IPS-11a (cell line): ENCODE data around the gene RGMB.

Experiments
- H3K4me3 ChIP-seq: one replicate; pipeline ENCODE4 v1.5.1; 2013; ENCODE audit warnings: low read depth, low read length, control low read depth

Gene RGMB

DNA sequence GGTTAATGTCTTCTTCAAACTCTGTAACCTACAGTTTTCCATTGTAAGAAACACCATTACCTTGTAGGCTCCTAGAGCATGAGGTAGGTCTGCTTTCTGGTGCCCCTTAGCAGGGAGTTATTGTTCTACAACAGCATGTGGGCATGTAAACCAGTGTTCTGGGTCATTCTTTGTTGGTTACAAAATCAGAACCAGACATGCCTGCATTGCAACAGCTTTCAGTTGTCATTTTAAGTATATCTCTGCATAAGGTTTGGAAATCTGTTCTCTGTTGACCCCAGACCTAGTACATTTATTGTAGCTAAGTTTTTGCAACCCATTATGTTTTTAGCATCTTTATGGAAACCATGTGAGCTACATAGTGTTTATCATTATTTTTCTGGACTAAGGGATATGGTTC is 10.9 kb downstream of the RGMB start:
- no peak overlapping the region for H3K4me3 ChIP-seq

DNA sequence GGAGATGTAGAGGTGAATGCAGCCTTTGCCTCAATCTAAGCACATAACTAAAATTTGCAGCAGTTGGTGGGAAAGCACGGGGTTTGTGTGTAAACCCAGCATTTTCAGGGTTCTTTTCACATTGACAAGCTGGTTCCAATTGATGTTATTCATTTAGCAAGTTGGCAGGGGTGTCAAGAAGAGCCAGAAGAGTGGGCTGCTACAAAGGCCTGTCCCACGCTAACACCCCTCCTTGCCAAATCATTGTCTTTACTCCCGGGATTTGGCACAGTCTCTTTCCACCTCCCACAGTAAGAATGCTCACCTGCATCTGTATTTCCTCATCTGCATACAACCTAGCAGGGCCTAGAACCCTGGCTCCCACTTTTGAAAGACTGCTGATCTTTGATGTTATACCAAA is 11.8 kb downstream of the RGMB start:
- H3K4me3 ChIP-seq, result no peak overlapping the region

DNA sequence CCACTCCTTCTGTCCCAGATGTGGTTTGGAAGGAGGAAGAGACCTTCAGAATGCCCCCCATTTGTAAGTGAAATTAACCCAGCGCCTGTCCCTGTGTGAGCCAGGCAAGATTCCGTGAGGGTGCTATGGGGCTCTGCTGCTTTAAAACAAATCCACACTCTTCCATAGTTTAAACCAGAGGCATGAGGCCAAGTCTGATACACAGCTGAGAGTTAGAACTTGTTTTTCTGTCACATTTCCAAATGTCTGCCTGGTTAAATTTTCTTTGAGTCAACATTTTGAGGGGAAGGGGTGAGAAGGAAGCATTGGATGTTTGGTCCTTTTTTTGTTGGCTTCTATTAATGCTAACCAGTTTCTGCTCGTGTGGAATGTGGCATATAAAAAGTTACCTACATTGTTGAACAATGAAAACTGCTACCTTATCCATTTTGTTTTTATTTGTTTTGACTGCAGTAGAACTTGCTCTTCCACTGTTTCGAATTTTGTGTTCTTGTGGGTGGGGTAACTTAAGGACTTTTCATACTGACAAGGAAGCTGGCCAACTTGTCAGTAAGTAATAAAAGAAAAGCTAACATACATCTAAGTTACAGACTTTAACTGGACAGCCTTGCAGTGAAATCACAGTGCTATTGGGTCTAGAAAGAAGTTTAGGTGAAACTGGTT is 12.9 kb downstream of the RGMB start:
- H3K4me3 ChIP-seq, result no peak overlapping the region

- H3K4me3 ChIP-seq, result no peak overlapping the region
Observed at GRCh38 chr5:98787131-98787719, 13.8 kb downstream of the RGMB start.

GRCh38 chr5:98789029-98789428 is 15.6 kb downstream of the RGMB start:
- H3K4me3 ChIP-seq, result no peak overlapping the region

DNA sequence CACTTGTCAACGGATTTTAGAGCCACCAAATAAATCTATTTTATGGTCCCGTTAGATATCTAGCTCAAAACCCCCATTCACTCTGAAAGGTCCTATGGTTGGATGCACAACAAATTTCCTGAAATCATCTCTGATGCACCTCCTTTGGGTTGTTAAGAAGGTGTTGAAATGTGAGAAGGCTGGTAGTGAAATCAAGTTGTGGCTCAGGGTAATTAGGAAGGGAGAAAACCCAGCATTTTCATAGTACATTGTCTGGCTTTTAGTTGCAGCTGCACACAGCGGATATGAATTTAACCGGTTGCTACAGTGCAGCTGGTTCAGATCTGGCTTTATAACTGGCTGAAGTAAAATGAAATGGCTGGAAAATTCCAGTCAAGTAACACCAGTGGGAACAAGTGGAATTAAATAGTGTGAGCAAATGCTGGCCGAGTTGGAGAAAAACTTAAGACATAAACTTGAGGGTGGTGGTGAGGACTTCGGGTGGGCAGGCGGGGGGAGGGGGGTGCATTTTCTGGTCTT is 17.6 kb downstream of the RGMB start:
- H3K4me3 ChIP-seq, result no peak overlapping the region

- H3K4me3 ChIP-seq, result no peak overlapping the region
Observed at GRCh38 chr5:98791898-98792580, 18.6 kb downstream of the RGMB start.

GRCh38 chr5:98793223-98793622 is 19.8 kb downstream of the RGMB start:
- H3K4me3 ChIP-seq, result no peak overlapping the region

DNA sequence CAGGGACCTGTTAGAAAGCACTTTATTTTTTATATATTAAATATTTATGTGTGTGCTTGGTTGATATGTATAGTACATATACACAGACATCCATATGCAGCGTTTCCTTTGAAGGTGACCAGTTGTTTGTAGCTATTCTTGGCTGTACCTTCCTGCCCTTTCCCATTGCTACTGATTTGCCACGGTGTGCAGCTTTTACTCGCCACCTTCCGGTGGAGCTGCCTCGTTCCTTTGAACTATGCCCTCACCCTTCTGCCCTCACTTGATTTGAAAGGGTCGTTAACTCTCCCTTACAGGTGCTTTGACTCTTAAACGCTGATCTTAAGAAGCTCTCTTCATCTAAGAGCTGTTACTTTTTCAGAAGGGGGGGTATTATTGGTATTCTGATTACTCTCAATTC is 20.5 kb downstream of the RGMB start:
- H3K4me3 ChIP-seq, result no peak overlapping the region

DNA sequence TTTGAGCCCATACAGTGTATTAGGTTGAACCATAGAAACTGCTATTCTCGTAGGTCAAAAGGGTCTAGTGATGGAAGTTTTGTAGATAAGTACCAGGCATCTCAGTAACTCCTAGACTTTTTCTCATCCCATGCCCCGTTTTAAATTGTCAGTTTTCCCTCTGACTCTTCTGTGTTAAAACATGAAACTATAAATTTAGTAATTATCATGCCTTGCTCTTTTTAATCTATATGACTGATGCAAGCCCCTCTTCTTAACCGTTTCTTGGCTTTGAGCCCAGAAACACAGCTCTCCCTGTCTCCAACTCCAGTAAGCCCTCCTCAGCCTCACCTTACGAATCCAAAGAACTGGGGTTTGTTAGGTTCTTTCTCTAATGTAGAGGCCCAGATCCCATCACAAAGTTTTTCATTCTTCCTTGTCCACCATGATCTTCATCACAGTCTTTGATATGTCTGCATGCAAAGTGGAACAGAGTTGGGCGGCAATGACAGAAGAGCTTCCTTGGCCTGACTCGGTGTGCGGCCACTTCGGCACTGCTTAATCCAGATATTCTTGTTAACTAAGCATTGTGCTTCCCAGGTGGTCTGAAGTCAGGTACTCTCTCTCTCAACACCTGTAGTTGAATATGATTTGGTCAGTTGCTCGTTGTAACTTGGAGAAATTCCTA is 21.1 kb downstream of the RGMB start:
- H3K4me3 ChIP-seq, result no peak overlapping the region

- H3K4me3 ChIP-seq, result no peak overlapping the region
Observed at GRCh38 chr5:98795243-98795642, 21.8 kb downstream of the RGMB start.

DNA sequence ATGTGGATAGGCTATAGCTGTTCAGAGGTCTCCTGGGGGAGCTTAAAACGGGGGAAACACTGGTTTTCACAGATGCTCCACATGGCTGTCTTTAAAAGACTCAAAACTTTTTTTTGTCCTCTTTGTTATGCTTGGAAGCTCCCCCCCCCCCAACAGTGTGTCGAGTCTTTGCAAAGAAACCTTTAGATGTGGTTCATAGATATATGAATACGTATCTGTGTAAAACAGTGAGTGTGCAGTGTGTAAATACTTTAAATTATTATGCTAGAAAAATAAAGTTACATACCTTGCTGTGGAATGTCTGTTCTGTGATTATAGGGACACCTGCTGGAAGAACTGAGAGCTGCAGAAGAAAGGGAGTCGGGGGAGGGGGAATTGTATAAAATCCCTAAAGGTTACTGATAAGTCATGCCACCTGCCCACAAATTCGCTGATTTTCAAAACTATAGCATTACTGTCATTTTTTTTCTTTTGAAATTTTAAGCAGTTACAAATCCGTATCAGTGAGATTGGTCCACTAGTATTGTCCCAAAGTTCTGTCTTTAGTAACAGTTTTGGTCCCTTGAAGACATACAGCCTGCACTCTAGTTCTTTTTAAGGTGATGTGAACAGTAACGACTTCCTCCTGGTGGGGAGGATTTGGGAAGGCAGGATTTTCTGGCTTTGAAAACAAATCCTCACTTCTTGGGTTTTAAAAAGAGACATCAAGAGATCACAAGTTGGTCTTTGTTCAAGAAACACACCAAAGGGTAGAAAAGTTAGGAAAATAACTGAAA is 22.9 kb downstream of the RGMB start:
- no peak overlapping the region for H3K4me3 ChIP-seq

- H3K4me3 ChIP-seq, result no peak overlapping the region
Observed at GRCh38 chr5:98798371-98798770, 24.9 kb downstream of the RGMB start.

- no peak overlapping the region for H3K4me3 ChIP-seq
Observed at GRCh38 chr5:98798847-98799246, 25.4 kb downstream of the RGMB start.

GRCh38 chr5:98804066-98804465 is 30.6 kb downstream of the RGMB start:
- no peak overlapping the region for H3K4me3 ChIP-seq

GRCh38 chr5:98805070-98805469 is 31.6 kb downstream of the RGMB start:
- no peak overlapping the region for H3K4me3 ChIP-seq

DNA sequence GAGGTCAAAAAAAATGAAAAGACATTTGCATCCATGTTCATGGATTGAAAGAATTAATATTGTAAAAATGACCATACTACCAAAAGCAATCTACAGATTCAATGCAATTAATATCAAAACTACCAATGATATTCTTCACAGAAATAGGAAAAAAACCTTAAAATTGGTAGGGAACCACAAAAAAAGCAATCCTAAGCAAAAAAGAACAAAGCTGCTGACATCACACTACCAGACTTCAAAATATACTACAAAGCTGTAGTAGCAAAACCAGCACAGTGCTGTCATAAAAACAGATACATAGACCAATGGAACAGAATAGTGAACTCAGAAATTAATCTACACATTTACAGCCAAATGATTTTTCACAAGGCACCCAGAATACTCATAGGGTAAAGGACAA is 34.3 kb downstream of the RGMB start:
- H3K4me3 ChIP-seq, result no peak overlapping the region

- no peak overlapping the region for H3K4me3 ChIP-seq
Observed at GRCh38 chr5:98810206-98810605, 36.7 kb downstream of the RGMB start.

DNA sequence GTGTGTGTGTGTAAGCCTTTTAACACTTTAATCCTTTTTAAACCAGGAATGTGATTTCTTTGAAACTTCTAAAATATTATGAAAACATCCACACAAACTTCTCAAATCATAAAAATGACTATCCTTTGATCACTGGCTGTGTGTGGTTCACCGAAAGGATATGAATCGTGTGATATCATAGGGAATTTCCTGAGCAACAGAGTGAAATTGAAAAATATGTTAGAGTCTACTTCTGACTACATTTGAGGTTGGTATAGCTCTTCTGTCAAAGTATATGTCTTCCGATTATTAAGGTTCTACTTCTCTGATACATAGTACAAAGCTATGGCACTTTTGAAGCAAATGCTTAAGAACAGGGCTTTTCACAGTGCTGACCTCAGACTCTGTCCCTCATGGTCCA is 40.3 kb downstream of the RGMB start:
- no peak overlapping the region for H3K4me3 ChIP-seq

GRCh38 chr5:98816582-98817222 is 43.2 kb downstream of the RGMB start:
- no peak overlapping the region for H3K4me3 ChIP-seq
